KMS-11 (cell line): Measurements from ENCODE around the gene PROM1.

Source experiments
- H2AFZ ChIP-seq: fragments of 200-600 bp; sonication (generic); 2 replicates; pipeline ENCODE4 v1.6.1; 2016; ENCODE audit warnings: antibody characterized with exemption, mixed run types, low read depth
- H3K27ac ChIP-seq: fragments of 200-600 bp; sonication (generic); 2 replicates; pipeline ENCODE4 v1.6.1; 2016; ENCODE audit warnings: mild to moderate bottlenecking, mixed run types
- H3K27me3 ChIP-seq: fragments of 200-600 bp; sonication (generic); 2 replicates; pipeline ENCODE4 v1.6.1; 2017; ENCODE audit warnings: mild to moderate bottlenecking, low read depth, mixed run types, moderate library complexity; ENCODE audit not compliant: insufficient read depth
- H3K36me3 ChIP-seq: fragments of 200-600 bp; sonication (generic); 2 replicates; pipeline ENCODE4 v1.6.1; 2017; ENCODE audit warnings: mild to moderate bottlenecking, mixed run types; ENCODE audit not compliant: insufficient read depth
- H3K4me1 ChIP-seq: fragments of 200-600 bp; sonication (generic); 2 replicates; pipeline ENCODE4 v1.6.1; 2016; ENCODE audit warnings: mild to moderate bottlenecking, low read depth, mixed run types; ENCODE audit not compliant: poor library complexity, severe bottlenecking
- H3K4me2 ChIP-seq: fragments of 200-600 bp; sonication (generic); 2 replicates; pipeline ENCODE4 v1.7.0; 2016; ENCODE audit warnings: mild to moderate bottlenecking, mixed run types
- H3K4me3 ChIP-seq: fragments of 200-600 bp; sonication (generic); IDR thresholded peaks from 2 replicates; pipeline ENCODE4 v1.6.1; 2017; ENCODE audit warnings: low read depth, low read length, mixed read lengths; ENCODE audit not compliant: insufficient read depth
- H3K79me2 ChIP-seq: fragments of 200-600 bp; sonication (generic); 2 replicates; pipeline ENCODE4 v1.6.1; 2016; ENCODE audit warnings: low read depth, mixed run types; ENCODE audit not compliant: insufficient read depth
- H3K9ac ChIP-seq: fragments of 200-600 bp; sonication (generic); 2 replicates; pipeline ENCODE4 v1.6.1; 2016; ENCODE audit warnings: mild to moderate bottlenecking, mixed run types
- H4K20me1 ChIP-seq: fragments of 200-600 bp; sonication (generic); 2 replicates; pipeline ENCODE4 v1.6.1; 2016; ENCODE audit warnings: mild to moderate bottlenecking, mixed run types; ENCODE audit not compliant: insufficient read depth
- CTCF ChIP-seq: fragments of 200-600 bp; sonication (generic); conservative IDR thresholded peaks from 2 replicates; pipeline ENCODE4 v1.6.1; 2017; ENCODE audit warnings: low read depth, mild to moderate bottlenecking, antibody characterized with exemption, low read length, moderate library complexity, mixed read lengths

The PROM1 gene

GRCh38 chr4:16048619-16049419 is 35.0 kb downstream of the PROM1 start:
- no peak overlapping the region for H3K4me2 ChIP-seq
- TF ChIP-seq CTCF = no peak
- H3K79me2 ChIP-seq = no peaks in the 10 kb centered on the region
- H3K4me3 ChIP-seq = no peak overlapping the region
- H3K9ac ChIP-seq = no peak overlapping the region
- H2AFZ ChIP-seq = no peak overlapping the region
- H4K20me1 ChIP-seq = no peaks in the 10 kb centered on the region
- H3K27me3 ChIP-seq = no peaks in the 10 kb centered on the region
- no peaks in the 10 kb centered on the region for H3K4me1 ChIP-seq
- no peaks in the 10 kb centered on the region for H3K36me3 ChIP-seq
- H3K27ac ChIP-seq = no peak overlapping the region

DNA sequence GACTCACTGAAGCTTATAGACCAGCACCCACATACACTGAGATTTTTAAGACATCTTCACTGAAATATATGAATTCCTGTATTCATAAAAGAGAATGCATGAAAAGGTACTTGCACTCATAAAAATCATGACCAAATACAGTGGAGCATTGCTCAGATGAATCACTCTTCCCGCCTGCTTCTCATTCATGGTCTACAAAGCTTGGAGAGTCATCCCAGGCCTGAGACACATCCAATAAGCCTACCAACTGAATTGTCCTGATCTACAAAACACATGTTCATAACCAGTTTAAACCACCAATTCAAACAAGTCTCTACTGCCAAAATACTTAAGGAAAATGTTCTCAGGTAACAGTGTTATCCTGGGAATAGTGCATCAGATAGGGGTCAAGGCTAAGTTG is 38.1 kb downstream of the PROM1 start:
- Histone ChIP-seq H3K27ac (no peak overlapping the region), H2AFZ (no peak overlapping the region), H3K79me2 (no peaks in the 10 kb centered on the region), H3K27me3 (no peaks in the 10 kb centered on the region), H3K9ac (no peak overlapping the region), H3K4me2 (no peak overlapping the region), H4K20me1 (no peaks in the 10 kb centered on the region), H3K4me1 (no peaks in the 10 kb centered on the region), H3K4me3 (no peak overlapping the region), H3K36me3 (no peaks in the 10 kb centered on the region)
- TF ChIP-seq CTCF = no peak

DNA sequence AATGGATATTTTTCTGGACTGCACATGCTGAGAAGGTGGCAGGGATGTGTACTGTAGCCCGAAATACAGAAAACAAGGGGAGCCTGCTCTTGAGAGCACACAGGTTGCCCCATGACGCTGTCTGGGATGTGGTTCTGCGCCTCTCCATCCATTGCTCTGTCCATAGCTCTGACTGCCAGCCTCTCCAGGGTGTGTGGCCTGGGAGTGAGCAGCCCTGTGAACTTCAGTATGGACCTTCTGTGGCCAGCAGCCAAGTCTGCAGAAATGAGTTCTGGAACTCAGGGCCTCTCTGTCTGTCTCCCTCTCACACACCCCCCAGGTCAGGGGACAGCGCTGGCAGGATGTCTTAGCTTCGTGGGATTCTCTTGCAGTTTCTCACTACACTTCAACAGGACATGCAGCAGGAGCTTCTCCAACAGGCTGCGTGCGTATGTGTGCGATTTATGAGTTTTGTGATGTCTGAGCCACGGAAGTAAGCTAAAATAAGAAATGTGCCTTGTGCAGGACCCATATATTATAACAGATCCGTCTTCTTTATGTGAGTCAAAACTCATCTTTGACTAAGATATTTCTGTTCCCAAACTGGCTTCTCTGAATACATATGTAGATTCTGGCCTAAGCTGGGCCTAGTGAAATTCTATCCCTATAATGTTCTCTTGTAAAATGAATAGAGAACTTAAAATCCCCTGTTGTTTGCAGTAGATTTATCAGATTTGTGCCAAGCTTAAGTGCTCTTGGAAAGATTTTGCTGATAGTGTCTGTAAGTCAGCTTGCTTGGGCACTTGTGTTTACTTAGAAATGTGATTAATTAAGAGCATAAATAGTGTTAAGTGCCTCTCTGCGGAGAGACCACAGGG is 40.0 kb downstream of the PROM1 start:
- H2AFZ ChIP-seq = no peak overlapping the region
- no peak for TF ChIP-seq CTCF
- no peak overlapping the region for H3K4me3 ChIP-seq
- no peaks in the 10 kb centered on the region for H3K27me3 ChIP-seq
- no peaks in the 10 kb centered on the region for H4K20me1 ChIP-seq
- H3K79me2 ChIP-seq = no peaks in the 10 kb centered on the region
- no peaks in the 10 kb centered on the region for H3K36me3 ChIP-seq
- H3K27ac ChIP-seq = no peak overlapping the region
- H3K4me1 ChIP-seq = no peaks in the 10 kb centered on the region
- no peak overlapping the region for H3K9ac ChIP-seq
- no peak overlapping the region for H3K4me2 ChIP-seq

GRCh38 chr4:16039139-16039538 is 44.7 kb downstream of the PROM1 start:
- H3K36me3 ChIP-seq = no peaks in the 10 kb centered on the region
- no peaks in the 10 kb centered on the region for H3K27me3 ChIP-seq
- H3K4me3 ChIP-seq = no peak overlapping the region
- no peaks in the 10 kb centered on the region for H4K20me1 ChIP-seq
- no peak overlapping the region for H2AFZ ChIP-seq
- H3K27ac ChIP-seq = no peak overlapping the region
- no peak for TF ChIP-seq CTCF
- no peak overlapping the region for H3K9ac ChIP-seq
- H3K79me2 ChIP-seq = no peaks in the 10 kb centered on the region
- no peaks in the 10 kb centered on the region for H3K4me1 ChIP-seq
- no peak overlapping the region for H3K4me2 ChIP-seq
